ENCODE results near the gene SMIM45.

DNA sequence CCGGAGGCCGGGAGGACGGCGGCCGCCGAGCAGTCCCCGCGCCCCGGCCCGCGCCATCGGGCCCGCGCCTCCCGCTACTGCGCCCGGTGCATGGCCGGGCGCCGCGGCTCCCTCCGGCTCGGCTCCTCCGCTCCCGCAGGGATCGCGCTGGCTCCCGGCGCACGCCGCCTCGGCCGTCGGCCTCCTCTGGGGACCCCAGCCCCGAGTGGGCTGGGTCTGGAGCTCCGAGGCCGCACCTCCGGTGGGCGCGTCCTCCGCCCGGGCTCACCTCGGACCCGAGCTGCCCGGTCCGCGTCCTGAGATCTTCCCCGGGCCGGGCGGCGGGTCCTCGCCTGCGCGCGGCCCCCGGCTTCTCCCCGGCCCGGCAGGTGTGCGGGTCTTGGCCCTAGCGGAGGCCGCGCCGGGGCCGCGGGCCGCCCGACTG is 37.3 kb upstream of the SMIM45 start:
- TF ChIP-seq, protein P1, sequence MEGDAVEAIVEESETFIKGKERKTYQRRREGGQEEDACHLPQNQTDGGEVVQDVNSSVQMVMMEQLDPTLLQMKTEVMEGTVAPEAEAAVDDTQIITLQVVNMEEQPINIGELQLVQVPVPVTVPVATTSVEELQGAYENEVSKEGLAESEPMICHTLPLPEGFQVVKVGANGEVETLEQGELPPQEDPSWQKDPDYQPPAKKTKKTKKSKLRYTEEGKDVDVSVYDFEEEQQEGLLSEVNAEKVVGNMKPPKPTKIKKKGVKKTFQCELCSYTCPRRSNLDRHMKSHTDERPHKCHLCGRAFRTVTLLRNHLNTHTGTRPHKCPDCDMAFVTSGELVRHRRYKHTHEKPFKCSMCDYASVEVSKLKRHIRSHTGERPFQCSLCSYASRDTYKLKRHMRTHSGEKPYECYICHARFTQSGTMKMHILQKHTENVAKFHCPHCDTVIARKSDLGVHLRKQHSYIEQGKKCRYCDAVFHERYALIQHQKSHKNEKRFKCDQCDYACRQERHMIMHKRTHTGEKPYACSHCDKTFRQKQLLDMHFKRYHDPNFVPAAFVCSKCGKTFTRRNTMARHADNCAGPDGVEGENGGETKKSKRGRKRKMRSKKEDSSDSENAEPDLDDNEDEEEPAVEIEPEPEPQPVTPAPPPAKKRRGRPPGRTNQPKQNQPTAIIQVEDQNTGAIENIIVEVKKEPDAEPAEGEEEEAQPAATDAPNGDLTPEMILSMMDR (IDR thresholded peaks at IDR 0.05), result no peak
- no peak for TF ChIP-seq POLR2A (IDR thresholded peaks at IDR 0.05)

Data from esophagus squamous epithelium (tissue), 4 donors.